H9 (cell line): ENCODE measurements around the gene FBXO47. TPM values are rescaled to one million over a fixed set of nuclear protein-coding genes. Genes with fewer than 3 reads are reported as not detected.

Source experiments
- DNase-seq: peaks from one replicate; pipeline ENCODE4 v3.0.0-alpha.2; 2017
- H2AFZ ChIP-seq: one replicate; pipeline ENCODE4 v1.6.1; 2013; ENCODE audit warnings: mild to moderate bottlenecking, low read length, control low read depth, moderate library complexity
- H2AK5ac ChIP-seq: 2 replicates; pipeline ENCODE4 v1.6.1; 2013; ENCODE audit warnings: low read length, control low read depth, mixed read lengths; ENCODE audit not compliant: insufficient read length
- H2BK120ac ChIP-seq: one replicate; pipeline ENCODE4 v1.6.1; 2013; ENCODE audit warnings: low read depth, mild to moderate bottlenecking, low read length, control low read depth, inconsistent platforms; ENCODE audit not compliant: poor library complexity, severe bottlenecking
- H2BK12ac ChIP-seq: 2 replicates; pipeline ENCODE4 v1.6.1; 2013; ENCODE audit warnings: low read length, control low read depth, mixed read lengths, low read depth; ENCODE audit not compliant: insufficient read length
- H2BK15ac ChIP-seq: 2 replicates; pipeline ENCODE4 v1.6.1; 2013; ENCODE audit warnings: low read depth, low read length, control low read depth
- H2BK20ac ChIP-seq: one replicate; pipeline ENCODE4 v1.6.1; 2013; ENCODE audit warnings: low read depth, mild to moderate bottlenecking, low read length, control low read depth, inconsistent platforms; ENCODE audit not compliant: poor library complexity, severe bottlenecking
- H2BK5ac ChIP-seq: 2 replicates; pipeline ENCODE4 v1.6.1; 2013; ENCODE audit warnings: low read length, control low read depth, mixed read lengths; ENCODE audit not compliant: insufficient read length
- H3K14ac ChIP-seq: 2 replicates; pipeline ENCODE4 v1.6.1; 2013; ENCODE audit warnings: low read length, control low read depth; ENCODE audit not compliant: insufficient read depth
- H3K18ac ChIP-seq: 2 replicates; pipeline ENCODE4 v1.6.1; 2013; ENCODE audit warnings: low read depth, mild to moderate bottlenecking, mixed read lengths, low read length, control low read depth; ENCODE audit not compliant: insufficient read length
- H3K23ac ChIP-seq: 2 replicates; pipeline ENCODE4 v1.6.1; 2013; ENCODE audit warnings: low read length, control low read depth, mixed read lengths, low read depth; ENCODE audit not compliant: insufficient read length
- H3K23me2 ChIP-seq: 2 replicates; pipeline ENCODE4 v1.6.1; 2013; ENCODE audit warnings: low read depth, mild to moderate bottlenecking, mixed read lengths, low read length, control low read depth; ENCODE audit not compliant: insufficient read length, poor library complexity, severe bottlenecking
- H3K27ac ChIP-seq: 2 replicates; pipeline ENCODE4 v1.5.1; 2013; ENCODE audit warnings: low read length, control low read depth, mixed read lengths, low read depth; ENCODE audit not compliant: insufficient read length
- H3K27me3 ChIP-seq: 2 replicates; pipeline ENCODE4 v1.6.1; 2013; ENCODE audit warnings: low read length, control low read depth, inconsistent platforms; ENCODE audit not compliant: insufficient read depth
- H3K4ac ChIP-seq: 2 replicates; pipeline ENCODE4 v1.6.1; 2013; ENCODE audit warnings: low read depth, mild to moderate bottlenecking, control low read depth, inconsistent platforms, low read length, moderate library complexity
- H3K4me1 ChIP-seq: 2 replicates; pipeline ENCODE4 v1.6.1; 2013; ENCODE audit warnings: low read length, control low read depth, inconsistent platforms; ENCODE audit not compliant: insufficient read depth
- H3K4me2 ChIP-seq: 2 replicates; pipeline ENCODE4 v1.6.1; 2013; ENCODE audit warnings: low read length, control low read depth, mixed read lengths; ENCODE audit not compliant: insufficient read length, insufficient read depth
- H3K56ac ChIP-seq: 2 replicates; pipeline ENCODE4 v1.6.1; 2013; ENCODE audit warnings: low read depth, mild to moderate bottlenecking, mixed read lengths, low read length, control low read depth; ENCODE audit not compliant: insufficient read length
- H3K79me1 ChIP-seq: 2 replicates; pipeline ENCODE4 v1.6.1; 2013; ENCODE audit warnings: low read depth, mild to moderate bottlenecking, moderate library complexity, low read length, control low read depth, inconsistent platforms; ENCODE audit not compliant: insufficient read depth, poor library complexity, severe bottlenecking
- H3K79me2 ChIP-seq: 2 replicates; pipeline ENCODE4 v1.6.1; 2013; ENCODE audit warnings: low read length, control low read depth, inconsistent platforms; ENCODE audit not compliant: insufficient read depth
- H3K9ac ChIP-seq: 2 replicates; pipeline ENCODE4 v1.6.1; 2013; ENCODE audit warnings: low read length, control low read depth, mixed read lengths; ENCODE audit not compliant: insufficient read length; ENCODE audit errors: extremely low read depth
- H3K9me3 ChIP-seq: one replicate; pipeline ENCODE4 v1.6.1; 2013; ENCODE audit warnings: low read depth, low read length, inconsistent platforms; ENCODE audit not compliant: control insufficient read depth
- H3T11ph ChIP-seq: one replicate; pipeline ENCODE4 v1.6.1; 2013; ENCODE audit warnings: mild to moderate bottlenecking, low read length, control low read depth, inconsistent platforms
- H4K20me1 ChIP-seq: one replicate; pipeline ENCODE4 v1.6.1; 2013; ENCODE audit not compliant: control insufficient read depth, insufficient read length, insufficient read depth
- H4K5ac ChIP-seq: 2 replicates; pipeline ENCODE4 v1.6.1; 2013; ENCODE audit warnings: low read depth, mild to moderate bottlenecking, mixed read lengths, low read length, control low read depth; ENCODE audit not compliant: insufficient read length
- H4K8ac ChIP-seq: replicated peaks from 2 replicates; pipeline ENCODE4 v1.6.1; 2013; ENCODE audit warnings: low read length, control low read depth, mixed read lengths, low read depth; ENCODE audit not compliant: insufficient read length
- H4K91ac ChIP-seq: 2 replicates; pipeline ENCODE4 v1.6.1; 2013; ENCODE audit warnings: low read depth, mild to moderate bottlenecking, moderate library complexity, mixed read lengths, low read length, control low read depth; ENCODE audit not compliant: insufficient read length
- H3K27ac Mint-ChIP-seq, 3 experiments: 2 replicates in 2 of 3; 3 replicates in 1 of 3; pipeline ENCODE4 v1.8.0; 2020 to 2021; ENCODE audit warnings: mixed read lengths in 3 of 3, mild to moderate bottlenecking in 1 of 3, moderate library complexity in 1 of 3
- H3K27me3 Mint-ChIP-seq: 2 replicates; pipeline ENCODE4 v1.8.0; 2021; ENCODE audit warnings: low read depth, mild to moderate bottlenecking, moderate library complexity, mixed read lengths
- H3K36me3 Mint-ChIP-seq, 3 experiments: 2 replicates in 2 of 3; 3 replicates in 1 of 3; pipeline ENCODE4 v1.8.0; 2020 to 2021; ENCODE audit warnings: low read depth in 3 of 3, mixed read lengths in 3 of 3; ENCODE audit not compliant: insufficient read depth in 1 of 3
- H3K4me1 Mint-ChIP-seq, 2 experiments: 2 replicates each; pipeline ENCODE4 v1.8.0; 2020; ENCODE audit warnings: mixed read lengths in 2 of 2
- H3K4me3 Mint-ChIP-seq, 2 experiments: 2 replicates in 1 of 2; 3 replicates in 1 of 2; pipeline ENCODE4 v1.8.0; 2020 to 2021; ENCODE audit warnings: mild to moderate bottlenecking in 2 of 2, mixed read lengths in 2 of 2, moderate library complexity in 1 of 2
- H3K9me3 Mint-ChIP-seq, 2 experiments: 2 replicates in 1 of 2; 3 replicates in 1 of 2; pipeline ENCODE4 v1.8.0; 2020; ENCODE audit warnings: mild to moderate bottlenecking in 2 of 2, mixed read lengths in 2 of 2, moderate library complexity in 1 of 2
- WGBS: extraction: QIAGEN DNeasy Blood & Tissue Kit; methylation state at CpG from one replicate; pipeline ENCODE4 v1.1.7; 2013; ENCODE audit warnings: missing lambda C conversion rate, low lambda C conversion rate, mixed read lengths; ENCODE audit not compliant: insufficient read length; ENCODE audit errors: extremely low coverage; 5-methylcytosine and 5-hydroxymethylcytosine counted together
- total RNA-seq: library from RNA; stranded (reverse); gene quantifications from 2 replicates; pipeline ENCODE4 v1.2.1, GENCODE V29; 2021
- TF ChIP-seq, protein P1 (sequence below): fragments of 200-600 bp; sonication (generic); conservative IDR thresholded peaks from 3 replicates; pipeline ENCODE4 v1.8.0; 2021; ENCODE audit warnings: antibody characterized with exemption, mild to moderate bottlenecking

The FBXO47 gene
- total RNA-seq, 1 experiment from 2014 or later = not detected

- H3K27me3 Mint-ChIP-seq = no peaks in the 10 kb centered on the region
- H2BK120ac ChIP-seq = no peak overlapping the region
- no peaks in the 10 kb centered on the region for H3K27me3 ChIP-seq
- H2AK5ac ChIP-seq = no peak overlapping the region
- no peak overlapping the region for H3K4me2 ChIP-seq
- H3K9me3 Mint-ChIP-seq = no peaks in the 10 kb centered on the region
- H3K4me1 ChIP-seq = no peaks in the 10 kb centered on the region
- H4K91ac ChIP-seq = no peak overlapping the region
- H3K79me1 ChIP-seq = no peaks in the 10 kb centered on the region
- H3K18ac ChIP-seq = no peak overlapping the region
- no peak for DNase-seq
- H3K9ac ChIP-seq = no peak overlapping the region
- H3K79me2 ChIP-seq = no peaks in the 10 kb centered on the region
- no CpG with 5 or more reads among the region's 15 CpGs for WGBS
- peak overlapping the region in 2 of 3 experiments; percentile 63 to 93; a peak in 3 of 7 replicates for H3K27ac Mint-ChIP-seq
- H3K23ac ChIP-seq = no peak overlapping the region
- no peak overlapping the region for H3K27ac ChIP-seq
- H3K23me2 ChIP-seq = no peaks in the 10 kb centered on the region
- no peak overlapping the region for H3K14ac ChIP-seq
- H2BK5ac ChIP-seq = no peak overlapping the region
- no peak overlapping the region for H2BK15ac ChIP-seq
- TF ChIP-seq, protein P1, sequence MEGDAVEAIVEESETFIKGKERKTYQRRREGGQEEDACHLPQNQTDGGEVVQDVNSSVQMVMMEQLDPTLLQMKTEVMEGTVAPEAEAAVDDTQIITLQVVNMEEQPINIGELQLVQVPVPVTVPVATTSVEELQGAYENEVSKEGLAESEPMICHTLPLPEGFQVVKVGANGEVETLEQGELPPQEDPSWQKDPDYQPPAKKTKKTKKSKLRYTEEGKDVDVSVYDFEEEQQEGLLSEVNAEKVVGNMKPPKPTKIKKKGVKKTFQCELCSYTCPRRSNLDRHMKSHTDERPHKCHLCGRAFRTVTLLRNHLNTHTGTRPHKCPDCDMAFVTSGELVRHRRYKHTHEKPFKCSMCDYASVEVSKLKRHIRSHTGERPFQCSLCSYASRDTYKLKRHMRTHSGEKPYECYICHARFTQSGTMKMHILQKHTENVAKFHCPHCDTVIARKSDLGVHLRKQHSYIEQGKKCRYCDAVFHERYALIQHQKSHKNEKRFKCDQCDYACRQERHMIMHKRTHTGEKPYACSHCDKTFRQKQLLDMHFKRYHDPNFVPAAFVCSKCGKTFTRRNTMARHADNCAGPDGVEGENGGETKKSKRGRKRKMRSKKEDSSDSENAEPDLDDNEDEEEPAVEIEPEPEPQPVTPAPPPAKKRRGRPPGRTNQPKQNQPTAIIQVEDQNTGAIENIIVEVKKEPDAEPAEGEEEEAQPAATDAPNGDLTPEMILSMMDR = no peak
- no peaks in the 10 kb centered on the region for H3K9me3 ChIP-seq
- H2BK20ac ChIP-seq = no peak overlapping the region
- H2AFZ ChIP-seq = no peak overlapping the region
- no peak overlapping the region for H4K5ac ChIP-seq
- H3K4ac ChIP-seq = no peak overlapping the region
- H3K56ac ChIP-seq = no peak overlapping the region
- H3K4me3 Mint-ChIP-seq = no peak overlapping the region
- no peaks in the 10 kb centered on the region for H4K20me1 ChIP-seq
- no peak overlapping the region for H4K8ac ChIP-seq
- no peak overlapping the region for H2BK12ac ChIP-seq
- no peak overlapping the region for H3T11ph ChIP-seq
- H3K36me3 Mint-ChIP-seq = peaks cover 5 to 24% (median 23%) of the 10 kb centered on the region in 3 experiments; a peak in 6 of 7 replicates
- H3K4me1 Mint-ChIP-seq = peaks cover 12 to 17% of the 10 kb centered on the region in 2 experiments
Observed at GRCh38 chr17:38907930-38908675, 59.1 kb downstream of the FBXO47 start.
